ENCODE results near the gene IMPG1.

Gene IMPG1

GRCh38 chr6:75892384-75892783 is 180.1 kb downstream of the IMPG1 start:
- DNase-seq, result no peak

- no peak for DNase-seq
Measured at GRCh38 chr6:75884822-75885221, 187.6 kb downstream of the IMPG1 start.

GRCh38 chr6:75882734-75883133 is 189.7 kb downstream of the IMPG1 start:
- peak; percentile 75 for DNase-seq

- no peak for DNase-seq
Measured at GRCh38 chr6:75880305-75880704, 192.2 kb downstream of the IMPG1 start.

- no peak for DNase-seq
Measured at GRCh38 chr6:75876152-75876551, 196.3 kb downstream of the IMPG1 start.

- no peak for DNase-seq
Measured at GRCh38 chr6:75874224-75874623, 198.2 kb downstream of the IMPG1 start.
